ENCODE measurements around the gene SVOP. TPM values are rescaled to one million over a fixed set of nuclear protein-coding genes. Genes with fewer than 3 reads are reported as not detected.

The SVOP gene
- total RNA-seq, 1 experiment from 2014 or later = 0.47 TPM

DNA sequence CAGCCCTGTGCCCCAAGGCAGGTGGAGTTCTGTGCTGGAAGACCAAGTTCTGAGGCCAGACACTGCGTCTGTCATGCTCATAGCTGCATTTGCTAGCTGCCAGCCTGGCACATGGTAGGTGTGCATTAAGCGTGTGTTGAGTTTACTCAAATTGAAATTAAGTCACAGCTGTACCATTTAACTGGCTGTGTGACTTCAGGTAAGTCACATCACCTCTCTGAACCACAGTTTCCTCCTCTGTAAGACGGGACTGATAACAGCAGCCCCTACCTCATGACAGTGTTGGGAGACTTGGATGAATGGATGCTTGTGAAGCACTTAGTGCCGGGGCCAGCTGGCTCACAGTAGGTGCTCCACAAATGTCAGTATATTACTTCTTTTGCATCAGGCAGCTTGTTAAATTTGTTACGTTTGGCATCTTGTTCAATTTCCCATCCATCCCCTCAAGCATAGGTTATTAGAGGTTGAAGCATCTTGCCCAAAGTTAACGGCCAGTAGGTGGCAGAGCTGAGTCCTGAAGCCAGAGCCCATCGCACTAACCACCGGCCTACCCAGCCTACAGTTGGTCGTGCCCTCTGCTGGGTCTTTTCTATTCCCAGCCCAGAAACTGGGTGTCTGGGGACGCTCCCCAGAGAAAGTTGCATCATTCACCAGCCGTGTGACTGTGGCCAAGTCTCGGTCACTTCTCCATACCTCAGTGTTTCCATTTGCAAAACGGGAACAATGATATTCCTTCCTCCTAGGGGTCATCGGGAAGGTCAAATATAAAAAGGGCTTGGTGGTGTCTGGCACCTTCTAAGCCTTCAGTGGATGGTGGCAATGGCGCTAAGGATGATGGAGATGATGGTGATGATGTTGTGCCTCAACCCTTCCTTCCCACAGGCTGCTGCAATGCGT, 136.5 kb downstream of the SVOP start:
- ATAC-seq (peak; percentile 87), DNase-seq (ENCODE audit: low read depth, low spot score) (peak; percentile 39)
- H3K9me2 ChIP-seq (ENCODE audit: insufficient read depth) = no peaks in the 10 kb centered on the region
- no peaks in the 10 kb centered on the region for H3K36me3 ChIP-seq (ENCODE audit: control insufficient read depth in 1 of 2, insufficient read depth in 2 of 2, low read length in 2 of 2)
- no peak overlapping the region for H3K9ac ChIP-seq (ENCODE audit: low read length)
- ChIA-PET RAD21 (ENCODE audit: low non-redundant PET in 1 of 2, low total read pairs in 2 of 2, uncharacterized antibody in 2 of 2, unreplicated experiment in 2 of 2) (no interaction called here), CTCF (interaction anchor here (1.0 to 1.8 kb wide), 2 partner anchors 13 to 65 kb away, joined by 3 read pairs; no protein-coding TSS in a partner anchor), POLR2A (no interaction called here)
- H3K27ac ChIP-seq (ENCODE audit: low read depth, low read length) = no peak overlapping the region
- H3K79me2 ChIP-seq (ENCODE audit: insufficient read depth, low read length) = no peaks in the 10 kb centered on the region
- H4K20me1 ChIP-seq (ENCODE audit: insufficient read depth) = no peaks in the 10 kb centered on the region
- H3K9me3 ChIP-seq (ENCODE audit: control insufficient read depth in 1 of 2, insufficient read depth in 1 of 2, low read depth in 1 of 2, low read length in 2 of 2) = no peaks in the 10 kb centered on the region
- H3K4me3 ChIP-seq (replicated peaks in 1 of 2; ENCODE audit: low read depth in 1 of 2, low read length in 2 of 2) = no peak overlapping the region
- no TSS peak for BruUV-seq (replicated peaks)
- TF ChIP-seq, protein P1, sequence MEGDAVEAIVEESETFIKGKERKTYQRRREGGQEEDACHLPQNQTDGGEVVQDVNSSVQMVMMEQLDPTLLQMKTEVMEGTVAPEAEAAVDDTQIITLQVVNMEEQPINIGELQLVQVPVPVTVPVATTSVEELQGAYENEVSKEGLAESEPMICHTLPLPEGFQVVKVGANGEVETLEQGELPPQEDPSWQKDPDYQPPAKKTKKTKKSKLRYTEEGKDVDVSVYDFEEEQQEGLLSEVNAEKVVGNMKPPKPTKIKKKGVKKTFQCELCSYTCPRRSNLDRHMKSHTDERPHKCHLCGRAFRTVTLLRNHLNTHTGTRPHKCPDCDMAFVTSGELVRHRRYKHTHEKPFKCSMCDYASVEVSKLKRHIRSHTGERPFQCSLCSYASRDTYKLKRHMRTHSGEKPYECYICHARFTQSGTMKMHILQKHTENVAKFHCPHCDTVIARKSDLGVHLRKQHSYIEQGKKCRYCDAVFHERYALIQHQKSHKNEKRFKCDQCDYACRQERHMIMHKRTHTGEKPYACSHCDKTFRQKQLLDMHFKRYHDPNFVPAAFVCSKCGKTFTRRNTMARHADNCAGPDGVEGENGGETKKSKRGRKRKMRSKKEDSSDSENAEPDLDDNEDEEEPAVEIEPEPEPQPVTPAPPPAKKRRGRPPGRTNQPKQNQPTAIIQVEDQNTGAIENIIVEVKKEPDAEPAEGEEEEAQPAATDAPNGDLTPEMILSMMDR (IDR thresholded peaks at IDR 0.05 in 2 of 3, conservative IDR thresholded peaks at IDR 0.05 in 1 of 3; ENCODE audit: borderline replicate concordance in 1 of 3, insufficient read depth in 1 of 3, low read depth in 2 of 3, low read length in 2 of 3) = peak; percentile 43 to 83 (median 81); a peak in 5 of 6 replicates
- TF ChIP-seq ZNF274 (IDR thresholded peaks at IDR 0.05; ENCODE audit: low read depth, low read length) (no peak), RAD21 (IDR thresholded peaks at IDR 0.05; ENCODE audit: low read depth) (peak; percentile 49)
- TF ChIP-seq, protein P2, sequence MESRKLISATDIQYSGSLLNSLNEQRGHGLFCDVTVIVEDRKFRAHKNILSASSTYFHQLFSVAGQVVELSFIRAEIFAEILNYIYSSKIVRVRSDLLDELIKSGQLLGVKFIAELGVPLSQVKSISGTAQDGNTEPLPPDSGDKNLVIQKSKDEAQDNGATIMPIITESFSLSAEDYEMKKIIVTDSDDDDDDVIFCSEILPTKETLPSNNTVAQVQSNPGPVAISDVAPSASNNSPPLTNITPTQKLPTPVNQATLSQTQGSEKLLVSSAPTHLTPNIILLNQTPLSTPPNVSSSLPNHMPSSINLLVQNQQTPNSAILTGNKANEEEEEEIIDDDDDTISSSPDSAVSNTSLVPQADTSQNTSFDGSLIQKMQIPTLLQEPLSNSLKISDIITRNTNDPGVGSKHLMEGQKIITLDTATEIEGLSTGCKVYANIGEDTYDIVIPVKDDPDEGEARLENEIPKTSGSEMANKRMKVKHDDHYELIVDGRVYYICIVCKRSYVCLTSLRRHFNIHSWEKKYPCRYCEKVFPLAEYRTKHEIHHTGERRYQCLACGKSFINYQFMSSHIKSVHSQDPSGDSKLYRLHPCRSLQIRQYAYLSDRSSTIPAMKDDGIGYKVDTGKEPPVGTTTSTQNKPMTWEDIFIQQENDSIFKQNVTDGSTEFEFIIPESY (IDR thresholded peaks at IDR 0.05; ENCODE audit: extremely low read depth, insufficient replicate concordance, low read length) = no peak
- intact Hi-C loops (cut with micrococcal nuclease) = loop anchor here (2.0 kb wide), 2 partner anchors 66 to 208 kb away; partner anchors contain the start of gene ALKBH2
- H3K4me1 ChIP-seq (ENCODE audit: control insufficient read depth in 1 of 2, insufficient read depth in 2 of 2, low read length in 2 of 2) = peaks cover 0 to 6% of the 10 kb centered on the region in 2 experiments; a peak in 1 of 4 replicates
- no peaks in the 10 kb centered on the region for H3K27me3 ChIP-seq (ENCODE audit: insufficient read depth, low read length)
- no peak overlapping the region for H3K4me2 ChIP-seq (ENCODE audit: low read length)
- no peak overlapping the region for H2AFZ ChIP-seq (ENCODE audit: low read depth, low read length, poor library complexity, severe bottlenecking)

All from HCT116 (cell line).